ENCODE results near the gene F7.
"Not testable (repeated sequence)": the region's sequence is repeated elsewhere in the genome, so short reads cannot be mapped to it uniquely, and the experiment has no call there.

F7 gene

DNA sequence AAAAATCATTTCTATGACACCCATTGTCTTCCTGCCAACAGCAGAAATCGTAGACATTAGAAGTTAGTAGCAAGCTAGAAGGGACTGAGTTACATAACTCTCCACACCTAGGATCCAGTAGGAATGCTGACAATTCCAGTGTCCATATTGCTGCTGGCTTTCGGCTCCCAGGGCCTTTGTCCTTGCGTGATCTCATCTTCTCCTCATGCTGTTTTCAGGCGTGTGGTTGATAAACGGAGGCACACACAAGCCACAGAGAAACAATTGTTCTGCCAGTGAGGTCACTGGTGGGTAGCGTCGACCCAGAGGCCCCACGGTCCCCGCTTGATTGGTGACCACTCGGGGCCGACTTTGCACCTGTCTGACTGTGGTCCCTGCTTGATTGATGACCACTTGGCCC is 31.6 kb upstream of the F7 start:
- no peak for DNase-seq

DNA sequence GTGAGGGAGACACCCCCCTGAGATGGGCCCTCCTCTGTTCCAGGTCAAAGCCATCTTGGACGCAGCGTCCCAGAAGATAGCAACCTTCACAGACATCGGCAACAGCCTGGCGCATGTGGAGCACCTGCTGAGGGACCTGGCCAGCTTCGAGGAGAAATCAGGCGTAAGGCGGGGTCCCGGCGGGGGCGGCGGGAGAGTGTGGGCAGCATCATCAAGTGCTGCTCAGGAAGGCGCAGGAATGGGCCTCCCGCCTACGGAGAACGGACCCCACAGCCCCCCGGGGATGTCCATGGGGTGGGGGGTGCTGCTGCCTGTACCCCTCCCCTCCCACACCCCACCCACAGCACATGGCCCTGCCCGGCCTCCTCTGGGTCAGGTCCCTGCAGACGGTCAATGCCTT is 31.2 kb upstream of the F7 start:
- DNase-seq = no peak

DNA sequence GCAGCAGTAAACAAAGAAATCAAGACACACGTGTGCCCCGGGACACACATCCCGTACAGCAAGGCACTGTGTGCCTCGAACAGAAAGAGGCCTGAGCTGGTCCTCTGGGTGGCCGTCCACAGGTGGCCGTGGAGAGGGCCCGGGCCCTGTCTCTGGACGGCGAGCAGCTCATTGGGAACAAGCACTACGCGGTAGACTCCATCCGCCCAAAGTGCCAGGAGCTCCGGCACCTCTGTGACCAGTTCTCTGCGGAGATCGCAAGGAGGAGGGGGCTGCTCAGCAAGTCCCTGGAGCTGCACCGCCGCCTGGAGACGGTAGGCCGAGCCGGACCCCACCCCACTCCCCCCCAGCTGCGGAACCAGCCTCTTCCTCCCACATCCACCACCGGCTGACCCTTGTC is 30.7 kb upstream of the F7 start:
- no peak for DNase-seq

DNA sequence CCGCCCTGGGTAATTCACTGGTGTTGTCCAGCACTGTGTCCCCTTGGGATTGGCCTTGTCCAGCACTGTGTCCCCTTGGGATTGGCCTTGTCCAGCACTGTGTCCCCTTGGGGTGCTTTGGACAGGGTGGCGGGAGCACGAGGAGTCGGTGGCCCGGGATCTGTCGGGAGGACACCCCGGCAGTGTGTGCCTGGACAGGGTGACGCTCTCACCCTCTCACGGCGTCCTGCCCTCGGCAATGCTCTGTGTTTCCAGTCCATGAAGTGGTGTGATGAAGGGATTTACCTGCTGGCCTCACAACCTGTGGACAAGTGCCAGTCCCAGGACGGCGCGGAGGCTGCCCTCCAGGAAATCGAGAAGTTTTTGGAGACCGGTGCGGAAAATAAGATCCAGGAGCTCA is 29.9 kb upstream of the F7 start:
- no peak for DNase-seq

DNA sequence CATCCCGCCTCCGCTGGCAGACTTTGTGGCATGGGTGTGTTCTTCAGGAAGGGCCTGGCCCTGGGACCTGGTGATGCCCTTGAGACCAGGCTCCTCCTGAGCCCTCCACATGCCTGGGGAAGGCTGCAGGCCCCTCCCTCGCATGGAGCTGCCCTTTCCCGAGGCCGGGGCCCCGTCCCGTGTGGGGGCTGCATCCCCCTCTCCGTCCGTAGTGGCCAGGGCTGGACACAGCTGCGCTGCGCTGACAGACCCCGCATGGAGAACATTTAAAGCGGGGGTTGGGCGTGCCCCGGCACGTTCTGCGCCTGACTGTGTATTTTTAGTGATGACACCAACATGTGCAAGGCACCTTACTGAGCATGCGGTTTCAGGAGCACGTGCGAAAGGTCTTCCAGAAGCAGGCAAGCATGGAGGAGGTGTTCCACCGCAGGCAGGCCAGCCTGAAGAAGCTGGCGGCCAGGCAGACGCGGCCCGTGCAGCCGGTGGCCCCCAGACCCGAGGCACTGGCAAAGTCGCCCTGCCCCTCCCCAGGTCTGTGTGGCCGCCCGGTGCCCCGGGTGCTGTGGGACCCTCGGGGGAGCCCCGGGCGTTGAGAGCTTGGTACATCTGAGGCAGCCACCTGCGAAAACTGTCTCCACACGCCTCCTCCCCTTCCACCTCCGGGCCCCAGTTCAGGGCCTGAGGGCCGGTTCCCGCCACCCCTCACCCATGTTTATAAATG is 28.8 kb upstream of the F7 start:
- no peak for DNase-seq

DNA sequence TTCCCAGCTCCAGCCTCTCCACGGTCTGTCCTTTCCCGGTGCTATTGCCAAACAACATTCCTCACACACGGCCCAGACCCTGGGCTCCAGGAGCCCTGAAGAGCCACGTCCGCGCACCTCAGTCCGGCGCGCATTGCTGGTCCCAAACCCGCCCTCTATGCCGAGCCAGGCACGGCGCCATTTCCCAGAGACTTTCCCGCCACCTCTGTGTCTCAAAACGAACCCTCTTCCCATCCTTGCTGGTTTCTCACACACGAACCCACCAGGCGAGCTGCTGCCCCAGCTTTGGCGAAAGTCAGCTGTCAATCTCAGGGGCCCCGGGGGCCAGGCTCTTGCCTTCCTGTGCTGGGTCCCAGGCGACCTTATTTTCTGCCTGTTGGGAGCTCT is 28.0 kb upstream of the F7 start:
- DNase-seq = no peak

DNA sequence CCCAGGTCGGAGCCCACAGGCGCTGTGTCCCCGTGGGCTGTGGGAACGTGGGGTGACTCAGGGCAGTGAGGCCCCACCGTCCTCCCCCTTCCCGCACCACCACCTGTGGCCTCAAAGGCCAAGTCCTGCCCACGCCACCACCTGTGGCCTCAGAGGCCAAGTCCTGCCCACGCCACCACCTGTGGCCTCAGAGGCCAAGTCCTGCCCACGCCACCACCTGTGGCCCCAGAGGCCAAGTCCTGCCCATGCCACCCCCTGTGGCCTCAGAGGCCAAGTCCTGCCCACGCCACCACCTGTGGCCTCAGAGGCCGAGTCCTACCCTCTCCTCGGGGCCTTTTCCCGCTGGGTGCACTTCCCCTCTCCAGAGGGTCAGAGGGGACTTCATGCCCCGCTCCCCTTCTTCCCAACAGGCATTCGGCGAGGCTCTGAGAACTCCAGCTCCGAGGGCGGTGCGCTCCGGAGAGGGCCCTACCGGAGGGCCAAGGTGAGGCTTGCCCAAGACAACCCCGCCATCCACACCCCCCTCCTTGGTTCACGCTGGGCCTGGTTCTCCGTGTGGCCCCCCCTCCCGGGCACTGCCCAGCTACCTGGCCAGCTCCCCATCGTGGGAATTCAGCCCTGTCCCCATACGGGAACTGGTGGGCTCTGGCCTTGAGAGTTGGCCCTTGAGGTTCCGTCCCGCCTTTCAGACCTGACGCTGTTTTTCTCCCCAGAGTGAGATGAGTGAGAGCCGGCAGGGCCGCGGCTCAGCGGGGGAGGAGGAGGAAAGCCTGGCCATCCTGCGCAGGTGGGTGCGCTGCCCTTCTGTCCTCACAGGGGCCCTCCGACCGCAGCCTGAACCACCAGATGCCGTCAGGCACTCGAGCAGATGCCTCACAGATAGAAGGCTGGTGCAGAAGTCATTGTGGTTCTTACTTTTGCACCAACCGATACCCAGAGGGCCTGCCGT is 27.4 kb upstream of the F7 start:
- DNase-seq = no peak

DNA sequence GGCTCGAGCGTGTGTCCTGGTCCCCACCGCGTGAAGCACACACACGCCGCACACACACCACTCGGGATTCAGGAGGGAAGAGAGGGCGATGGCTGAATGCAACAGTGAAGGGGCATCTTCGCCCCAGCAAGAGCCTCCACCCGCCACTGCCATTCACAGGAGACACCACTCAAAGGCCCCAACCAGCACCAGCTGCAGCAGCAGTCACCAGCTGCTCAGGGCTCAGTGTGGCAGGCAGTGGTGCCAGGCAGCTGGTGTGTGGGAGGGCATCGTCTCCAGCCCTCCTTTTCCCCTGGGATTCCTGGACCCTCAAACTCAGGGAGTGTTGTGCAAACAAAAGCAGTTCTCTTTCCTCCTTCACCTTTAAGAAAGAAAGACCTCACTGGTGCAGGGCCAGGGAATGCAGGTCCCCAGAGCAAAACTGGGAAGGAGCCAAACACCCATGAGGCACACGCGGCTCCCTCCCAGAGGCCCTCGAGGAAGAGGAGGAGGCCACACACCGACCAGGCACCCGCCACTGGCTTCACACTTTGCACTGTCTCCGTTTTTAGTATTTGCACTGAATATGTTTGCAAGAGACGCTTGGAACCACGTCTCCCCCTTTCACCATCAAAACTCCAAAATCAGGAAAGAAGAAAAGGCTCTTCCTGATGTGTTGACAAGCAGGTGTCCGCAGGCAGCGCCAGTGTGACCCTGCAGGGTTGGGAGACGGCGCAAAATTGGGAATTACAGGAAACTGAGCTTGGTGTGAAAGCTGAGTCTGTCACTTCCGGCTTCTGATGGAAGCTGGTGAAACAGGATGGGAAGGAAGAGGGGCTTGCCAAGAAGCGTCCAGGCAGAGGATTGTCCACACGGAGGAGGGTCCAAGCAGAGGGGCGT is 26.4 kb upstream of the F7 start:
- DNase-seq = no peak

DNA sequence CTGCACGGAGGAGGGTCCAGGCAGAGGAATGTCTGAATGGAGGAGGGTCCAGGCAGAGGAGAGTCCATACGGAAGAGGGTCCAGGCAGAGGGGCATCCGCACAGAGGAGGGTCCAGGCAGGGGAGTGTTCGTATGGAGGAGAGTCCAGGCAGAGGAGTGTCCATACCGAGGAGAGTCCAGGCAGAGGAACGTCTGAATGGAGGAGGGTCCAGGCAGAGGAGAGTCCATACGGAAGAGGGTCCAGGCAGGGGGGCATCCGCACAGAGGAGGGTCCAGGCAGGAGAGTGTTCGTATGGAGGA is 25.9 kb upstream of the F7 start:
- not testable (repeated sequence) for DNase-seq

DNA sequence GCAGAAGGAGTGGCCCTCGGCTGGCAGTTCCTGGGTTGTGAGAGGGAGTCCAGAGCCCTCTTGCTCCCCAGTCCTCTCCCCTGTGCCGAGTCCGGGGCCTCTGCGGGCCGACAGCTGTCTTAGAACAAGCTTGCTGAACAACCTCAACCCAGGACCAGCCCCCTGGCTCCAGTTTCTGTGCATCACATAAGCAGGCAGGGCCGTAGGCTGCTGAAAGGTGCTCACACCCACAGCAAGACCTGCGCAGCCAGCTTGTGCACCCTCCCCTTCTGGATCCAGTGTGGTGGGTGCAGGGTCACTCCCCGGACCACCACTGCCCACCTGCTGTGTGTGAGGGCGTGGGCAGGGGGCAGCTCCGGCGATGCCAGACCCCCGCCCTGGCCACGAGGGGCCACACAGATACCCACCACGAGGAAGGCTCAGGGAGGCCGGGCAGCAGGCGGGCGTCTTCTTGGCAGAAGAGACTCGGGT is 25.2 kb upstream of the F7 start:
- no peak for DNase-seq

DNA sequence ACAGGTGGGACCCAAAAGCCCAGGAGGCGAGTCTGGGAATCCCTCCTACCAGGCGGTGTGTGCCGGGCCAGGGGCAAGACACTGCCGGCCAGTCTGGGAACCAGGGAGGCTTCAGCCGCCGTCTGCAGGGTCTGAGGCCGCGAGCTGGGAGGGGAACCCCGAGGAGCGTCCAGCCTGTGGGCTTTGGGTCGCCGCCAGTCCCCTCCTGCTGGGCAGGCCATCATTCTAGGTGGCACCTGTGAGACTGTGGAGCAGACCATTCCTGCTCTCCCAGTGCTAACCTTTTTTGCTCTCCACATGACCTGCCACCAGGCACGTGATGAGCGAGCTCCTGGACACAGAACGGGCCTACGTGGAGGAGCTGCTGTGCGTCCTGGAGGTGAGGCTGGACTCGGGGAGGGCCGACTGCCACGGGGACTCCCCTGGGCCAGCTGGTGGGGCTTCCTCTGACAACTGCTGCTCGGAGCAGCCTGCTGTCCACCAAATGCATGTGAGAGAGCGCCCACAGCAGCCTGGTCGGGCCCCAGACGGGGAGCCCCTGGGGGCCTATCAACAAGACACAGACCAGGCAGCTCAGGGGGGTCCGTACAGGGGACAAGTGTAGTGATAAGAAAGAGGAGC is 24.6 kb upstream of the F7 start:
- no peak for DNase-seq

DNA sequence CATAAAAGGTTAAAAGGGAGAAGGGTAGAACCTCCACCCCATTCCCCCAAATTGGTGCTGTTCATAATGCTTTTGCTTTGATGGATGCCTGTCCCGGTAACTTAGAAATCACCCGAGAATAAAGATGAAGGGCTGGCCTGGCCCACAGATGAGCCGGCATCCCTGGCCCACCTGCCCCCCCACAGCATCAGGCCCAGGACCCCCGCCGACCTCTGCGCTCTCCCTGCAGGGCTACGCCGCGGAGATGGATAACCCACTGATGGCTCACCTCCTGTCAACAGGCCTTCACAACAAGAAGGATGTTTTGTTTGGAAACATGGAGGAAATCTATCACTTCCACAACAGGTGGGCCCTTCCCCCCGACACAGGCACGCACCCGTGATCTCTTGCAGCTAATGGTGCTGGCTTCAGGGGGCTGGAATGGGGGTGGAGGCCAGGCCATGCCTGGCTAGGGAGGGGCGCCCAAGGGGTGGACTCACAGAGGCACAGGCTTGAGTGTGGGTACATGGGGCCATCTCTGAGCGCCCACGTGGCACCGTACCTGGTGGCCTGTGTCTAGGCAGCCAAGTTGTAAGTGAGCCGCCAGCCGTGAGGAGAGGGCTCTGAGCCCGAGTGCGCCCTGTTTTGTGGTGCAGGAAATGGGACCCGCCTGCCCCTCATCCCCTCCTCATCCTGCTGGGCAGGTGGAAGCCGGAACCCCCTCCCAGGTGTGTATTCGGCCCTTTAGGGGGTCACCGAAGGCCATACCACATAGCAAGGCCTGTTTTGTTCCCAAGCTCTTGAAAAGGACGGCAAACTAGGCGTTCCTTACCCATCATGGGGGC is 23.2 kb upstream of the F7 start:
- DNase-seq = no peak

DNA sequence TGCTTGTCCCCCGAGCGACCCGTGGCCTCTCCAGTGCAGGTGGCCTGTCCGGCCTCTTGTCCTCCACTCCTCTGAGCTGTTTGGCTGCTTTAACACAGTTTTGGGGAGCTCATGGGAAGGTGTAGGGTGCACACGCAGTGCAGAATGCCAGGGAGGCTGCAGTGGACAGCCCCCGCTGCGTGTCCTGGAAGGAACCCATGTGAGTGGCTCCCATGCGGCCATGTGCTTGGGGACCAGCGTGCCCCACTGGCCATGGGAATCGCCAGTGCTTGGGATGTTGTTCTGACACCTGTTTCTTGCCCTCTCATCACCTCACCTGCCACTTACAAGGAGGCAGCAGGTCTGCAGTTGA is 22.6 kb upstream of the F7 start:
- no peak for DNase-seq

DNA sequence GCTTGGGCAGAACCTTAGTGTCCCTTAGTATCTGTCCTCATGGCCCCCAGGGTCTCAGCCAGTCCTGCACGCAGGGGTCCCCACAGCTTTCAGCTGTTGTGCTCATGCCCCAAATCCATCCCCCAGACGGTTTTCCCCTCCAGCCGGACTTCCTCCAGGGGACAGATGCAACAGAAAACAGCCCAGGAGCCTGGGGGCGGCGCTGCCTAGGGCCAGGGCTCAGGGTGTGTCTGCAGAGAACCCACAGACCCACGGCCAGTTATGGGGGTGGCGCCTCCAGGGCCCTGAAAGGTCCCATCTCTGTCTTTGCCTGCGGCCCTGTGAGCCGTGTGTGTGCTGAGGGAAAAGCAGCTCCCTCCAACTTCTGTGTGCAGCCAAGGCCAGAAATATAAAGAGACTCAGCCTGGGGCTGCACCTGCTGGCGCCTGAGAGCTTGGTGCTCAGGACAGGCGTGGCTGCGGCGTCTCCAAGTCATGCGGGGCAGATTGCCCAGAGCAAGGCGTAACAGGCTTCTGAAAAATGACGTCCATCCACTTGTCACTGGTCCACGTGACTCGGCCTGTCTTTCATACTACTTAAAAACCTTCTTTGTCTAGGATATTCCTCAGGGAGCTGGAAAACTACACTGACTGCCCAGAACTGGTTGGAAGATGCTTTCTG is 22.1 kb upstream of the F7 start:
- DNase-seq = no peak

DNA sequence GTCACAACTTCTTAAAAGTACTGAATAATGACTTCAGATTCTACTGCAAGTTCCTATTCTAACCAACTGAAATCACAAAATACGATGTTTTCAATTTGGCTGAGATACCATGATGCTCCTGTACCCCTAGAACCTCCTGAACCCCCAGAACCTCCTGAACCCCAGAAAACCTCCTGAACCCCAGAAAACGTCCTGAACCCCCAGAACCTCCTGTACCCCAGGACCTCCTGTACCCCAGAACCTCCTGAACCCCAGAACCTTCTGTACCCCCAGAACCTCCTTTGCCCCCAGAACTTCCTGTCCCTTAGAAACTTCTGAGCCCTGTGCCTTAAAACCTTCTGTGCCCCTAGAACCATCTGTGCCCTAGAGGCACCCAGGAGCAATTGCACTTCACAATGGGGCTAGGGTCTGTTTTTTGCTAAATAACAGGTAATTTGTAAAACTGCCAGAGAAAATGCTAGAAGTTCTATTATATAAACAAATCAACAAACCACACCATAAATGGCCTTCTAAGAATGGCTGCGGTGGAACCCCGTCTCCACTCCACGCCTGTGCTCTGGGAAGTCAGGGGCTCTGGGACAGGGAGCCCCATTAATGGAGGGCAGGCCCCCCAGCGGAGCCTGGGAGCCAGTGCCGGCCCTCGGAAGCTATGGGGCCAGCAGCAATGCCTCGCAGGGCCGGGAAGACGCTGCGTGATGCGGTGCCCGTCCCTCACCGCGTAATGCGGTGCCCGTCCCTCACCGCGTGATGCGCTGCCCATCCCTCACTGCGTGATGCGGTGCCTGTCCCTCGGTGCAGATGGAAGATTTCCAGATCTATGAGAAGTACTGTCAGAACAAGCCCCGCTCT is 21.3 kb upstream of the F7 start:
- DNase-seq = no peak

DNA sequence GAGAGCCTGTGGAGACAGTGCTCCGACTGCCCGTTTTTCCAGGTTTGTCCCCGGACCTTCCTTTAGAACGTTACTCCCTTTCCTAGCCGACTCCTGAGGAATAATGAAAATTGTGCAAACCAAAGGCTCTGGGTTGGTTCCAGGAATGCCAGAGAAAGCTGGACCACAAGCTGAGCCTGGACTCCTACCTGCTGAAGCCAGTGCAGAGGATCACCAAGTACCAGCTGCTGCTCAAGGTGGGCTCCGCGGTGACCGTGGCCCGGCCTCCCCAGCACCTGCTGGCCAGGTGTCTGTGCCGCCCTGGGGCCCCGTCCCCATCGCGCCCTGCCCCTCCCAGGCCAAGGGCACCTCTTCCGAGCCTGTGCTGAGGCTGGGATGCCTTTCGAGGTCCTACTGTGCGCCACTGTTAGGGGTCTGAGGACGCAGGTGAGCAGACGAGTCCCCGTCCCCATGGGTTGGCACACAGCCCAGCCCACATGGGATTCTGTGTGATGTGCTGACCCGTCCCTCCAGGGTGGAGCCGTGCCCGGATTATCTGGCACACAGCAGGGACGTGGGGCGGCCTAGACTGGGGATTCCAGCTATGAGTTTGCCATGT is 20.5 kb upstream of the F7 start:
- DNase-seq = no peak

DNA sequence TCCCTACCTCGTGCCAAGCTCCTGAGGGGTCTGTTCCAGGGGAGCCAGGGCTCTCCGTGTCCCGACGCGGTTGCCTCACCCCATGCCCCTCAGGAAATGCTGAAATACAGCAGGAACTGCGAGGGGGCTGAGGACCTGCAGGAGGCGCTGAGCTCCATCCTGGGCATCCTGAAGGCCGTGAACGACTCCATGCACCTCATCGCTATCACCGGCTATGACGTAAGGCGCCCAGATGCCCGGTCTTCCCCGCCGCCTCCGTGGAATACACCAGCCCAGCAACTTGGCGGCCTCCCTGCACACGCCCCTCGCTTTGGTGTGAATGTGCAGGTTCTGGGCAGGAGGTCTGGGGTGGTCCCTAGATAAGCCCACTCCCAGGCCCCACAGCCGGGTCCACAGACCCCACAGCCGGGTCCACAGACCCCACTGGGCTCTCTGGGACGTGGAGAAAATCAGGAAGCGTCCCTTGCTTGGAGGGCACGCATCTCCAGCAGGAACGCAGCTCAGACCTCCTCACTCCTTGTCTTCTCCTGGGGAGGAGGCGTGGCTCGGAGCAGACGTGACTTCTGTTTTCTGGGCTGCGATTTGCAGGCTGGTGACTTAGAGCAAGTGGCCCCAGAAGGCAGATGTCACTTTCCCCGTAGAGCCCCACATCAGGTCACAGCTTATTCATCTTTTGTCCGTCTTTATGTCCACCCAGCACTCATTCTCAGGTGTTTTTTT is 19.4 kb upstream of the F7 start:
- no peak for DNase-seq

DNA sequence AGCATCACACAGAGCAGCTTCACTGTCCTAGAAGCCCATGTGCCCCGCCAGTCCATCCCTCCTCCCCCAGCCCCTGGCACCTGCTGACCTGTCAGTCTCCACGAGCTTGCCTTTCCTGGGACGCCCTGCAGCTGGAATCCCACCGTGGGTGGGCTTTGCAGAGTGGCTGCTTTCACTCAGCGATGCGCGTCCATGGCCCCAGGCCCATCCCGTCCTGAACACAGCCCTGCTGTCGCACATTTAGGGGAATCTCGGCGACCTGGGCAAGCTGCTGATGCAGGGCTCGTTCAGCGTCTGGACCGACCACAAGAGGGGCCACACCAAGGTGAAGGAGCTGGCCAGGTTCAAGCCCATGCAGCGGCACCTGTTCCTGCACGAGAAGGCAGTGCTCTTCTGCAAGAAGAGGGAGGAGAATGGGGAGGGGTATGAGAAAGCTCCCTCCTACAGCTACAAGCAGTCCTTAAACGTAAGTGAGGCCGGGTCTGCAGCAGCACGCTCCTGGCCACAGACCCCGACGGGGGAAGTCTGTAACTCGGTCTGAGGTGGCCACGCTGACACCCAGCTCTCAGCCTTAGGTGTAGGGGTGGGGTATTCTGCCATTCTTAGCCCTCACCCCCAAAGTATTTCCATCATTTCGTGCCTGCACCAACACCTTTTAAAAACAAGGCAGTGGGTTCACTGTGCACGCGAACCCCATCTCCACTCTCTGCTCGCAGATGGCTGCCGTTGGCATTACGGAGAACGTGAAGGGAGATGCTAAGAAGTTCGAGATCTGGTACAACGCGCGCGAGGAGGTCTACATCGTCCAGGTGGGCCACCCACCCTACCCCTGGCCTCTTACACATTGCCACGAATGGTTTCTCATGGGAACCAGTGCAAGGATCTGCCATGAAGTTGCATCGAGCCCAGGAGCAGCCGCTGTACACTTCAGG is 18.3 kb upstream of the F7 start:
- no peak for DNase-seq

Measured in CD4-positive, alpha-beta T cell treated with Interleukin-10 for 1 hour (primary cell).